HEK293 (cell line): ENCODE measurements around the gene BMP5.

Experiments used
- CTCF ChIA-PET: fragments of 350-600 bp; formaldehyde crosslinking; extraction: SDS; loops from one replicate; lab custom pipeline; 2021; ENCODE audit warnings: antibody characterized with exemption; lab: Yijun Ruan, JAX
- POLR2A ChIA-PET: fragments of 300-600 bp; formaldehyde crosslinking; extraction: SDS; loops from one replicate; lab custom pipeline; 2020; ENCODE audit warnings: antibody characterized with exemption, inconsistent platforms; lab: Yijun Ruan, JAX
- H3K27ac ChIP-seq: fragments of 200-500 bp; sonication (Bioruptor generic); 2 replicates; pipeline ENCODE4 v1.5.1; 2014; ENCODE audit warnings: low read depth, low read length, control low read depth, inconsistent platforms; ENCODE audit errors: extremely low read depth
- H3K36me3 ChIP-seq, 2 experiments: fragments of 200-500 bp in 1 of 2; sonication (Bioruptor generic) in 1 of 2; 1 replicate in 1 of 2; 2 replicates in 1 of 2; pipeline ENCODE4 v1.5.1; 2014 to 2017; ENCODE audit warnings: inconsistent platforms in 2 of 2, low read length in 2 of 2; ENCODE audit not compliant: control insufficient read depth in 2 of 2, insufficient read depth in 1 of 2
- H3K4me1 ChIP-seq: fragments of 200-500 bp; sonication (Bioruptor generic); 2 replicates; pipeline ENCODE4 v1.5.1; 2014; ENCODE audit warnings: mild to moderate bottlenecking, low read length, inconsistent platforms; ENCODE audit not compliant: control insufficient read depth, insufficient read depth
- H3K4me3 ChIP-seq: 2 replicates; pipeline ENCODE4 v1.5.1; 2011; ENCODE audit warnings: low read depth, mild to moderate bottlenecking, control low read depth, low read length, moderate library complexity
- H3K9me3 ChIP-seq: fragments of 200-500 bp; sonication (Bioruptor generic); 2 replicates; pipeline ENCODE4 v1.5.1; 2014; ENCODE audit warnings: low read depth, low read length, inconsistent platforms; ENCODE audit not compliant: control insufficient read depth, insufficient read depth
- EGR2 ChIP-seq: fragments of 450-650 bp; formaldehyde crosslinking; IDR thresholded peaks from 2 replicates; pipeline ENCODE4 v1.5.1; 2016; ENCODE audit warnings: low read depth, missing biosample characterization, missing genetic modification characterization
- HOXD13 ChIP-seq: sonication (generic); formaldehyde crosslinking; IDR thresholded peaks from 2 replicates; pipeline ENCODE4 v1.8.0; 2022; ENCODE audit warnings: missing genetic modification reagents, borderline replicate concordance
- KLF7 ChIP-seq: fragments of 450-650 bp; formaldehyde crosslinking; IDR thresholded peaks from 2 replicates; pipeline ENCODE4 v1.5.1; 2016; ENCODE audit warnings: missing biosample characterization, missing genetic modification characterization, borderline replicate concordance
- KLF9 ChIP-seq: fragments of 450-650 bp; formaldehyde crosslinking; IDR thresholded peaks from 2 replicates; pipeline ENCODE4 v1.5.1; 2016; ENCODE audit warnings: missing biosample characterization, missing genetic modification characterization, low read depth
- PRDM2 ChIP-seq: fragments of 450-650 bp; formaldehyde crosslinking; IDR thresholded peaks from 2 replicates; pipeline ENCODE4 v1.5.1; 2016; ENCODE audit warnings: missing biosample characterization, missing genetic modification characterization, borderline replicate concordance
- TCF7L2 ChIP-seq: IDR thresholded peaks from 2 replicates; pipeline ENCODE4 v1.6.1; 2011; ENCODE audit warnings: low read depth, mild to moderate bottlenecking, inconsistent platforms, low read length, moderate library complexity, borderline replicate concordance
- ZBTB10 ChIP-seq: fragments of 450-650 bp; formaldehyde crosslinking; IDR thresholded peaks from 2 replicates; pipeline ENCODE4 v1.5.1; 2016; ENCODE audit warnings: missing biosample characterization, missing genetic modification characterization
- ZFP37 ChIP-seq: fragments of 450-650 bp; formaldehyde crosslinking; IDR thresholded peaks from 2 replicates; pipeline ENCODE4 v1.5.1; 2016; ENCODE audit warnings: missing biosample characterization, missing genetic modification characterization
- ZFP69B ChIP-seq: fragments of 450-650 bp; formaldehyde crosslinking; IDR thresholded peaks from 2 replicates; pipeline ENCODE4 v1.5.1; 2016; ENCODE audit warnings: missing biosample characterization, missing genetic modification characterization
- ZNF169 ChIP-seq: fragments of 450-650 bp; formaldehyde crosslinking; IDR thresholded peaks from 2 replicates; pipeline ENCODE4 v1.5.1; 2016; ENCODE audit warnings: missing biosample characterization, missing genetic modification characterization
- ZNF2 ChIP-seq: fragments of 450-650 bp; formaldehyde crosslinking; IDR thresholded peaks from 2 replicates; pipeline ENCODE4 v1.5.1; 2016; ENCODE audit warnings: missing biosample characterization, missing genetic modification characterization
- ZNF362 ChIP-seq: fragments of 450-650 bp; formaldehyde crosslinking; IDR thresholded peaks from 2 replicates; pipeline ENCODE4 v1.5.1; 2016; ENCODE audit warnings: missing biosample characterization, missing genetic modification characterization
- ZNF394 ChIP-seq: fragments of 450-650 bp; formaldehyde crosslinking; IDR thresholded peaks from 2 replicates; pipeline ENCODE4 v1.5.1; 2016; ENCODE audit warnings: missing biosample characterization, missing genetic modification characterization, mild to moderate bottlenecking, moderate library complexity, borderline replicate concordance
- ZNF558 ChIP-seq: fragments of 450-650 bp; formaldehyde crosslinking; IDR thresholded peaks from 2 replicates; pipeline ENCODE4 v1.5.1; 2016; ENCODE audit warnings: missing biosample characterization, missing genetic modification characterization
- ZNF561 ChIP-seq: fragments of 450-650 bp; IDR thresholded peaks from 2 replicates; pipeline ENCODE4 v1.5.1; 2018; ENCODE audit warnings: missing biosample characterization, missing genetic modification characterization, borderline replicate concordance

Gene BMP5

DNA sequence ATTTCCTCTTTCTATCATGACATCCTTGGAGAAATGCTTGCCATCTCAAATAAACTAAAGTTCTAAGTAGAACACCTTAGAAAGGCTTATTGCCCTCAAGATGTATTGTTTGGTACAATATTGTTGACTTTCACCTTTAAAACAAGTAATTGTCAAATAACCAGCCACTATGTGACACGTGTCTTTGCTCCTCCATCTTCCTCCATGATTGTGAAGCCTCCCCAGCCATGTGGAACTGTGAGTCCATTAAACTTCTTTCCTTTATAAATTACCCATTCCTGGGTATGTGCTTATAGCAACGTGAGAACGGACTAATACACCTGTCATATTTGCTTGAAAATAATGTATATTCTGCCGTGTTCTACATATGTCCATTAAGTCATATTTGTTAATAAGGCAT is 126.5 kb downstream of the BMP5 start (continued):
- TF ChIP-seq ZNF2 (tag by site-specific recombination) = no peak
- TF ChIP-seq TCF7L2 = no peak
- no peak for TF ChIP-seq HOXD13 (CRISPR knock-in tag)
- TF ChIP-seq, all 188 proteins: peak for 0

- POLR2A ChIA-PET = no interaction called here
- CTCF ChIA-PET = interaction anchor here (0.6 kb wide), 1 partner anchor 1443 kb away, joined by 3 read pairs; no protein-coding TSS in a partner anchor
- no peaks in the 10 kb centered on the region for H3K9me3 ChIP-seq
- no peak for TF ChIP-seq EGR2
- TF ChIP-seq ZNF394 (tag by site-specific recombination) = no peak
- no peak for TF ChIP-seq ZBTB10 (tag by site-specific recombination)
- no peak for TF ChIP-seq KLF9 (tag by site-specific recombination)
- no peak for TF ChIP-seq ZNF561
- no peak for TF ChIP-seq ZNF558 (tag by site-specific recombination)
- no peak for TF ChIP-seq KLF7 (tag by site-specific recombination)
- no peak for TF ChIP-seq ZFP37 (tag by site-specific recombination)
- no peak for TF ChIP-seq ZFP69B (tag by site-specific recombination)
- no peak for TF ChIP-seq ZNF169 (tag by site-specific recombination)
- no peak for TF ChIP-seq ZNF362 (tag by site-specific recombination)
- no peak for TF ChIP-seq PRDM2 (tag by site-specific recombination)
- no peaks in the 10 kb centered on the region for H3K4me1 ChIP-seq
- no peak overlapping the region for H3K4me3 ChIP-seq
- H3K36me3 ChIP-seq = no peaks in the 10 kb centered on the region
- H3K27ac ChIP-seq = no peak overlapping the region
These were observed 128.9 kb downstream of the BMP5 start for GRCh38 chr6:55746473-55746872.
